ENCODE measurements around the gene NARS2. TPM values are rescaled to one million over a fixed set of nuclear protein-coding genes. Genes with fewer than 3 reads are reported as not detected.
A peak's percentile ranks its signal among the peaks of the same experiment; 100 is the strongest.

Gene NARS2
- total and polyA plus RNA-seq, 9 of the 15 experiments (the other 6 are each of a cell fraction or from before 2014, with no cell fraction given): 26.8 to 48.0 (median 34.2) TPM

- no peak for TF ChIP-seq ZNF282 (CRISPR knock-in tag; IDR thresholded peaks at IDR 0.05)
- TF ChIP-seq NRF1 (conservative IDR thresholded peaks at IDR 0.05 in 1 of 2, IDR thresholded peaks at IDR 0.05 in 1 of 2): peak; percentile 92 to 94
- TF ChIP-seq HNRNPH1 (optimal IDR thresholded peaks at IDR 0.05; ENCODE audit: low read depth, low read length): no peak
- TF ChIP-seq SMAD4 (CRISPR knock-in tag; conservative IDR thresholded peaks at IDR 0.05): no peak
- no peak for TF ChIP-seq ZFP1 (CRISPR knock-in tag; IDR thresholded peaks at IDR 0.05)
- TF ChIP-seq ZNF507 (tag; conservative IDR thresholded peaks at IDR 0.05): no peak
- no peak for TF ChIP-seq HDAC6 (IDR thresholded peaks at IDR 0.05; ENCODE audit: low read depth, low read length)
- TF ChIP-seq EP300 (IDR thresholded peaks at IDR 0.05; ENCODE audit: low read length): no peak
- TF ChIP-seq, protein P1, sequence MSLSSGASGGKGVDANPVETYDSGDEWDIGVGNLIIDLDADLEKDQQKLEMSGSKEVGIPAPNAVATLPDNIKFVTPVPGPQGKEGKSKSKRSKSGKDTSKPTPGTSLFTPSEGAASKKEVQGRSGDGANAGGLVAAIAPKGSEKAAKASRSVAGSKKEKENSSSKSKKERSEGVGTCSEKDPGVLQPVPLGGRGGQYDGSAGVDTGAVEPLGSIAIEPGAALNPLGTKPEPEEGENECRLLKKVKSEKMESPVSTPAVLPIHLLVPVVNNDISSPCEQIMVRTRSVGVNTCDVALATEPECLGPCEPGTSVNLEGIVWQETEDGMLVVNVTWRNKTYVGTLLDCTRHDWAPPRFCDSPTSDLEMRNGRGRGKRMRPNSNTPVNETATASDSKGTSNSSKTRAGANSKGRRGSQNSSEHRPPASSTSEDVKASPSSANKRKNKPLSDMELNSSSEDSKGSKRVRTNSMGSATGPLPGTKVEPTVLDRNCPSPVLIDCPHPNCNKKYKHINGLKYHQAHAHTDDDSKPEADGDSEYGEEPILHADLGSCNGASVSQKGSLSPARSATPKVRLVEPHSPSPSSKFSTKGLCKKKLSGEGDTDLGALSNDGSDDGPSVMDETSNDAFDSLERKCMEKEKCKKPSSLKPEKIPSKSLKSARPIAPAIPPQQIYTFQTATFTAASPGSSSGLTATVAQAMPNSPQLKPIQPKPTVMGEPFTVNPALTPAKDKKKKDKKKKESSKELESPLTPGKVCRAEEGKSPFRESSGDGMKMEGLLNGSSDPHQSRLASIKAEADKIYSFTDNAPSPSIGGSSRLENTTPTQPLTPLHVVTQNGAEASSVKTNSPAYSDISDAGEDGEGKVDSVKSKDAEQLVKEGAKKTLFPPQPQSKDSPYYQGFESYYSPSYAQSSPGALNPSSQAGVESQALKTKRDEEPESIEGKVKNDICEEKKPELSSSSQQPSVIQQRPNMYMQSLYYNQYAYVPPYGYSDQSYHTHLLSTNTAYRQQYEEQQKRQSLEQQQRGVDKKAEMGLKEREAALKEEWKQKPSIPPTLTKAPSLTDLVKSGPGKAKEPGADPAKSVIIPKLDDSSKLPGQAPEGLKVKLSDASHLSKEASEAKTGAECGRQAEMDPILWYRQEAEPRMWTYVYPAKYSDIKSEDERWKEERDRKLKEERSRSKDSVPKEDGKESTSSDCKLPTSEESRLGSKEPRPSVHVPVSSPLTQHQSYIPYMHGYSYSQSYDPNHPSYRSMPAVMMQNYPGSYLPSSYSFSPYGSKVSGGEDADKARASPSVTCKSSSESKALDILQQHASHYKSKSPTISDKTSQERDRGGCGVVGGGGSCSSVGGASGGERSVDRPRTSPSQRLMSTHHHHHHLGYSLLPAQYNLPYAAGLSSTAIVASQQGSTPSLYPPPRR (CRISPR knock-in tag; IDR thresholded peaks at IDR 0.05; ENCODE audit: borderline replicate concordance): no peak
- TF ChIP-seq, protein P2, sequence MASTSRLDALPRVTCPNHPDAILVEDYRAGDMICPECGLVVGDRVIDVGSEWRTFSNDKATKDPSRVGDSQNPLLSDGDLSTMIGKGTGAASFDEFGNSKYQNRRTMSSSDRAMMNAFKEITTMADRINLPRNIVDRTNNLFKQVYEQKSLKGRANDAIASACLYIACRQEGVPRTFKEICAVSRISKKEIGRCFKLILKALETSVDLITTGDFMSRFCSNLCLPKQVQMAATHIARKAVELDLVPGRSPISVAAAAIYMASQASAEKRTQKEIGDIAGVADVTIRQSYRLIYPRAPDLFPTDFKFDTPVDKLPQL (IDR thresholded peaks at IDR 0.05; ENCODE audit: extremely low read depth, insufficient read length): no peak
- TF ChIP-seq, protein P3, sequence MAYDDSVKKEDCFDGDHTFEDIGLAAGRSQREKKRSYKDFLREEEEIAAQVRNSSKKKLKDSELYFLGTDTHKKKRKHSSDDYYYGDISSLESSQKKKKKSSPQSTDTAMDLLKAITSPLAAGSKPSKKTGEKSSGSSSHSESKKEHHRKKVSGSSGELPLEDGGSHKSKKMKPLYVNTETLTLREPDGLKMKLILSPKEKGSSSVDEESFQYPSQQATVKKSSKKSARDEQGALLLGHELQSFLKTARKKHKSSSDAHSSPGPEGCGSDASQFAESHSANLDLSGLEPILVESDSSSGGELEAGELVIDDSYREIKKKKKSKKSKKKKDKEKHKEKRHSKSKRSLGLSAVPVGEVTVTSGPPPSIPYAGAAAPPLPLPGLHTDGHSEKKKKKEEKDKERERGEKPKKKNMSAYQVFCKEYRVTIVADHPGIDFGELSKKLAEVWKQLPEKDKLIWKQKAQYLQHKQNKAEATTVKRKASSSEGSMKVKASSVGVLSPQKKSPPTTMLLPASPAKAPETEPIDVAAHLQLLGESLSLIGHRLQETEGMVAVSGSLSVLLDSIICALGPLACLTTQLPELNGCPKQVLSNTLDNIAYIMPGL (CRISPR knock-in tag; IDR thresholded peaks at IDR 0.05): no peak
- TF ChIP-seq THRB (CRISPR knock-in tag; conservative IDR thresholded peaks at IDR 0.05): no peak
- TF ChIP-seq MXD1 (CRISPR knock-in tag; IDR thresholded peaks at IDR 0.05; ENCODE audit: borderline replicate concordance, poor library complexity, severe bottlenecking): no peak
- 0 out of 3 replicates have a peak, but pooled peaks of 1 of the 2 experiments have one; percentile 37 for TF ChIP-seq CBX3 (IDR thresholded peaks at IDR 0.05; ENCODE audit: borderline replicate concordance in 1 of 2, low read length in 2 of 2)
- TF ChIP-seq, protein P4, sequence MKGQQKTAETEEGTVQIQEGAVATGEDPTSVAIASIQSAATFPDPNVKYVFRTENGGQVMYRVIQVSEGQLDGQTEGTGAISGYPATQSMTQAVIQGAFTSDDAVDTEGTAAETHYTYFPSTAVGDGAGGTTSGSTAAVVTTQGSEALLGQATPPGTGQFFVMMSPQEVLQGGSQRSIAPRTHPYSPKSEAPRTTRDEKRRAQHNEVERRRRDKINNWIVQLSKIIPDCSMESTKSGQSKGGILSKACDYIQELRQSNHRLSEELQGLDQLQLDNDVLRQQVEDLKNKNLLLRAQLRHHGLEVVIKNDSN (CRISPR knock-in tag; IDR thresholded peaks at IDR 0.05): peak; percentile 73
- TF ChIP-seq ZNF324 (CRISPR knock-in tag; IDR thresholded peaks at IDR 0.05): no peak
Measured at GRCh38 chr11:78574386-78575381, at the start of gene NARS2 (continued).

All from K562 (cell line).